HepG2 (cell line): ENCODE data around the gene USP32. TPM values are rescaled to one million over a fixed set of nuclear protein-coding genes. Genes with fewer than 3 reads are reported as not detected.

Experiments used
- ATAC-seq: fragments of 200-7000 bp; cut with Tn5 transposase; 3 replicates; pipeline ENCODE4 v1.9.1; 2020; ENCODE audit warnings: mild to moderate bottlenecking, moderate library complexity
- BruUV-seq: library from RNA; stranded (reverse); fragments of 400-500 nt; replicated peaks from 2 replicates; lab custom pipeline; 2021; lab: Mats Ljungman, UMichigan
- CTCF ChIA-PET: fragments of 300-600 bp; formaldehyde crosslinking; extraction: SDS; loops from one replicate; lab custom pipeline; 2021; ENCODE audit warnings: low total read pairs, inconsistent platforms, low intra/inter-chr PET ratio; lab: Yijun Ruan, JAX
- POLR2A ChIA-PET: fragments of 350-600 bp; sonication (Branson Sonifier 250); formaldehyde crosslinking; loops from one replicate; lab custom pipeline; 2020; ENCODE audit warnings: antibody characterized with exemption, inconsistent platforms; lab: Yijun Ruan, JAX
- DNase-seq: peaks from one replicate; pipeline ENCODE4 v3.0.0-alpha.2; 2015; ENCODE audit warnings: low spot score
- FAIRE-seq: peaks from 3 replicates; lab custom pipeline; 2011; peaks lifted over from hg19 to GRCh38; lab: Jason Lieb, UNC
- H2AFZ ChIP-seq: one replicate; pipeline ENCODE4 v1.6.1; 2011; ENCODE audit warnings: low read length, inconsistent platforms
- H3K27ac ChIP-seq: fragments of 300-600 bp; 3 replicates; pipeline ENCODE4 v1.8.0; 2011; ENCODE audit warnings: mixed run types, mild to moderate bottlenecking, mixed read lengths, low read length, inconsistent platforms; ENCODE audit not compliant: insufficient read depth; ENCODE audit errors: extremely low read length
- H3K27me3 ChIP-seq, 2 experiments: fragments of 200-600 bp in 1 of 2; 2 replicates in 1 of 2; 3 replicates in 1 of 2; pipeline versions ENCODE4 v1.6.0 to v1.8.0; 2011; ENCODE audit warnings: low read length in 2 of 2, mild to moderate bottlenecking in 2 of 2, moderate library complexity in 2 of 2, inconsistent platforms in 1 of 2; ENCODE audit not compliant: insufficient read depth in 2 of 2, control insufficient read depth in 1 of 2
- H3K36me3 ChIP-seq, 2 experiments: fragments of 200-600 bp in 1 of 2; replicated peaks in 1 of 2; 2 replicates in 1 of 2; 3 replicates in 1 of 2; pipeline versions ENCODE4 v1.5.1 to v1.8.0; 2011; ENCODE audit warnings: low read length in 2 of 2, inconsistent platforms in 1 of 2; ENCODE audit not compliant: insufficient read depth in 2 of 2, control insufficient read depth in 1 of 2
- H3K4me1 ChIP-seq: 2 replicates; pipeline ENCODE4 v1.5.1; 2012; ENCODE audit warnings: low read length, inconsistent platforms; ENCODE audit not compliant: insufficient read depth
- H3K4me2 ChIP-seq: 2 replicates; pipeline ENCODE4 v1.6.0; 2011; ENCODE audit warnings: low read depth, low read length, inconsistent platforms
- H3K4me3 ChIP-seq, 3 experiments: fragments of 200-600 bp in 1 of 3; sonication (generic), shearing (Covaris generic) in 1 of 3; replicated peaks in 1 of 3; 2 replicates each; pipeline ENCODE4 v1.5.1; 2011 to 2016; ENCODE audit warnings: low read length in 3 of 3, inconsistent platforms in 2 of 3, low read depth in 2 of 3, mild to moderate bottlenecking in 2 of 3, control low read depth in 1 of 3, mixed read lengths in 1 of 3; ENCODE audit not compliant: insufficient read depth in 1 of 3
- H3K79me2 ChIP-seq: one replicate; pipeline ENCODE4 v1.6.1; 2011; ENCODE audit warnings: low read length, inconsistent platforms; ENCODE audit not compliant: insufficient read depth
- H3K9ac ChIP-seq: 2 replicates; pipeline ENCODE4 v1.6.0; 2011; ENCODE audit warnings: mild to moderate bottlenecking, low read depth, low read length, inconsistent platforms; ENCODE audit not compliant: insufficient read depth
- H3K9me3 ChIP-seq: 2 replicates; pipeline ENCODE4 v1.5.1; 2012; ENCODE audit warnings: mild to moderate bottlenecking, low read length
- H4K20me1 ChIP-seq: 2 replicates; pipeline ENCODE4 v1.6.0; 2011; ENCODE audit warnings: inconsistent platforms, mild to moderate bottlenecking, low read length, moderate library complexity; ENCODE audit not compliant: insufficient read depth
- HDAC2 ChIP-seq: sonication (generic); formaldehyde crosslinking; IDR thresholded peaks from 2 replicates; pipeline ENCODE4 v1.4.0; 2020; ENCODE audit warnings: missing genetic modification reagents
- HNF1A ChIP-seq, 2 experiments: sonication (generic) in 1 of 2; formaldehyde crosslinking in 1 of 2; IDR thresholded peaks; 2 replicates each; pipeline versions ENCODE4 v1.4.0 to v1.6.1; 2016 to 2020; ENCODE audit warnings: borderline replicate concordance in 1 of 2, low read depth in 1 of 2, mild to moderate bottlenecking in 1 of 2, missing genetic modification reagents in 1 of 2
- MAZ ChIP-seq, 2 experiments: sonication (generic) in 1 of 2; formaldehyde crosslinking in 1 of 2; IDR thresholded peaks; 2 replicates each; pipeline versions ENCODE4 v1.5.0 to v1.6.1; 2012 to 2020; ENCODE audit warnings: low read depth in 2 of 2, mild to moderate bottlenecking in 2 of 2, borderline replicate concordance in 1 of 2, improper control_type of control experiment in 1 of 2, low read length in 1 of 2, missing genetic modification reagents in 1 of 2, moderate library complexity in 1 of 2
- SIN3A ChIP-seq: IDR thresholded peaks from 2 replicates; pipeline ENCODE4 v1.6.1; 2011; ENCODE audit warnings: low read depth, mild to moderate bottlenecking, control low read depth, low read length, borderline replicate concordance
- THRA ChIP-seq: sonication (generic); formaldehyde crosslinking; IDR thresholded peaks from 2 replicates; pipeline ENCODE4 v1.4.0; 2020; ENCODE audit warnings: missing genetic modification reagents, borderline replicate concordance
- ZNF709 ChIP-seq: sonication (generic); formaldehyde crosslinking; IDR thresholded peaks from 2 replicates; pipeline ENCODE4 v1.5.0; 2020; ENCODE audit warnings: mild to moderate bottlenecking, missing genetic modification reagents
- WGBS: methylation state at CpG from one replicate; pipeline ENCODE4 v1.1.6; 2017; ENCODE audit warnings: low lambda C conversion rate; 5-methylcytosine and 5-hydroxymethylcytosine counted together
- in situ Hi-C: cut with HindIII; loops from 2 replicates; pipeline ENCODE4 v1.10.0; 2017; ENCODE audit warnings: low pct_unique_long_range_greater_than_20kb; ENCODE audit not compliant: extremely low pct_ligation_motif_present
- intact Hi-C: fragments of 100-400 bp; cut with micrococcal nuclease; formaldehyde crosslinking; loops from one replicate; pipeline ENCODE4 v1.10.0; 2022; ENCODE audit not compliant: unreplicated experiment
- polyA plus RNA-seq, 8 experiments: library from polyadenylated mRNA; depleted of rRNA in 3 of 8; stranded (reverse) in 7 of 8; unstranded in 1 of 8; fragments of >200 nt; fragmentation: Illumina TruSeq in 4 of 8; extraction: Trizol in 4 of 8; gene quantifications; 2 replicates each; pipeline versions ENCODE4 v1.2.1 to v1.2.3, GENCODE V29; 2011 to 2016; ENCODE audit warnings: low read depth in 4 of 8, missing spikeins in 1 of 8, mixed read lengths in 1 of 8; ENCODE audit not compliant: insufficient read depth in 1 of 8
- total RNA-seq, 5 experiments: library from RNA; depleted of rRNA; stranded (reverse); fragments of >200 nt; fragmentation: Illumina TruSeq; extraction: Trizol; gene quantifications; 2 replicates each; pipeline ENCODE4 v1.2.3, GENCODE V29; 2016; ENCODE audit warnings: low read depth in 1 of 5

Gene USP32
- total and polyA plus RNA-seq, 2 of the 13 experiments (the other 11 are each of a cell fraction or from before 2014, with no cell fraction given), result 24.9 to 39.9 TPM

GRCh38 chr17:60134396-60135150 lies 257.4 kb downstream of the USP32 start:
- Histone ChIP-seq H3K4me3 (peak overlapping the region; percentile 56 to 72 (median 64)), H3K36me3 (no peaks in the 10 kb centered on the region), H3K9ac (peak overlapping the region; percentile 44), H3K27me3 (peaks cover 2 to 50% of the 10 kb centered on the region in 2 experiments; a peak in 3 of 5 replicates), H2AFZ (peak overlapping the region; percentile 73), H3K79me2 (no peaks in the 10 kb centered on the region), H3K4me2 (peak overlapping the region; percentile 93), H3K9me3 (no peaks in the 10 kb centered on the region), H3K4me1 (peaks cover 27% of the 10 kb centered on the region), H4K20me1 (peaks cover 4% of the 10 kb centered on the region; the same call in 1 of the 2 replicates), H3K27ac (no peak overlapping the region)
- peak; percentile 16 for ATAC-seq
- no TSS peak for BruUV-seq
- ChIA-PET CTCF (no interaction called here), POLR2A (interaction anchor here (0.5 kb wide), 1 partner anchor 1434 kb away, joined by 4 read pairs; no protein-coding TSS in a partner anchor)
- intact Hi-C loops (no loop called here), in situ Hi-C loops (no loop called here)
- DNase-seq, result no peak
- 20% methylated on average over 16 of the region's 16 CpGs for WGBS
- FAIRE-seq, result peak; percentile 37
- TF ChIP-seq SIN3A, result 0 out of 2 replicates have a peak, but pooled peaks have one; percentile 15
- no peak for TF ChIP-seq HDAC2 (CRISPR knock-in tag)
- TF ChIP-seq MAZ (IDR thresholded peaks at IDR 0.05; ENCODE audit: borderline replicate concordance, low read depth, low read length), result no peak
- TF ChIP-seq MAZ (CRISPR knock-in tag; IDR thresholded peaks at IDR 0.05; ENCODE audit: low read depth), result no peak
- 0 out of 2 replicates have a peak, but pooled peaks have one; percentile 3 for TF ChIP-seq ZNF709 (CRISPR knock-in tag)
- 0 out of 2 replicates have a peak, but pooled peaks have one; percentile 6 for TF ChIP-seq HNF1A (IDR thresholded peaks at IDR 0.05; ENCODE audit: low read depth)
- no peak for TF ChIP-seq HNF1A (CRISPR knock-in tag; IDR thresholded peaks at IDR 0.05; ENCODE audit: borderline replicate concordance)
- TF ChIP-seq THRA, result no peak
